ENCODE results near the gene FAM131B.
A peak's percentile ranks its signal among the peaks of the same experiment; 100 is the strongest.

Gene FAM131B

DNA sequence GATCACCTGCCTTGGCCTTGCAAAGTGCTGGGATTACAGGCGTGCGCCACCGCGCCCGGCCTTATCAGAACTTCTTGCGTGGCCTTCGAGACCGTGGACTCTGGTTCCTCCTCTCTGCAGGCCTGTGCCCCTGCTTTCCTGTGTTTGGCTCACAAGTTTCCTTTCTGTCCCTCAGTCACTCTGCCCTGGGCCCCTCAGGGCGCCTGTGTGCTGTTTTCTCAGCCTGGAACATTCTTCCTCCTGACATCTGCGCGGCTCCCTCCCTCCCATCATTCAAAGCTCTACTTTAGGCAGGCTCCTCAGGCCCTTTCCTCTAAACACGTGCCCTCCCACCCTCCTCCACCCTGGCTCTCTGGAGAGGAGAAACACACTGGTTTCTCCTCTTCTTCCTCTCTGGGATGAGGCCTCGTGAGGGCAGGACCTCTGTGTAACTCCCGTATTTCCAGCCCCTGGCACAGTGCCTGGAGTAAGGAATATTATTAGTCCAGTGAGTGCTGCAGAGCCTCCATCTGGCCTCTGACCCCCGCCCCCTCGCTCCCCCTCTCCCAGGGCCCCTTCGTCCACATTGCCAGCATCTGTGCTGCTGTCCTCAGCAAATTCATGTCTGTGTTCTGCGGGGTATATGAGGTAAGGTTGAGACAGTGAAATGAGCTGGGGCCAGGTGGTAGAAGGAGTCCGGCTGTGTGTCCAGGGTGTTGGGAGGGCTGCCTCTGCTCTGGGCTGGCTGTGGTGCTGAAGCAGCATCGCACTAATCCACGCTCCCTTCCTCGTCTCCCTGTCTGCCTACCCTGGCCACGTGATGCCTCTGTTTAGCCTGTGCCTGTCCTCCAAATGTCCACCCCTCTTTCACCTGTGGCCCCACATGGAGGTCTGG, 39.5 kb downstream of the FAM131B start:
- no peak for DNase-seq (ENCODE audit: low read depth in 2 of 2)

DNA sequence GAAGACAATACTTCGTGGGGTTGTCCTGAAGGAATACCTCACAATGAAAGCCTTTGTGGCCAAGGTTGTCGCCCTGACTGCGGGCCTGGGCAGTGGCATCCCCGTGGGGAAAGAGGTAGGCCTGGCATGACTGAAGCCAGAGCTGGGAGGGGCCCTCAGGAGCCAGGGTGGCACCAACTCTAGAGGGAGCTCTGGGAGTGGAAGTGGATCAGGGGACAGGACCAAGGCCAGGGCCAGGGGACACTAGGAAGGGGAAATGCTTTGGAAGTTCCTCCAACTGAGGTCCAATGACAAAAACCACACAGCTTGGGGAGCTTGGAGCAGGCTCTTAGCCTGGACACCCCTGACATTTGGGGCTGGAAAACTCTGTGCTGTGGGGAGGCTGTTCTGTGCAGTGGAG, 40.8 kb downstream of the FAM131B start:
- no peak for DNase-seq (ENCODE audit: low read depth in 2 of 2)

DNA sequence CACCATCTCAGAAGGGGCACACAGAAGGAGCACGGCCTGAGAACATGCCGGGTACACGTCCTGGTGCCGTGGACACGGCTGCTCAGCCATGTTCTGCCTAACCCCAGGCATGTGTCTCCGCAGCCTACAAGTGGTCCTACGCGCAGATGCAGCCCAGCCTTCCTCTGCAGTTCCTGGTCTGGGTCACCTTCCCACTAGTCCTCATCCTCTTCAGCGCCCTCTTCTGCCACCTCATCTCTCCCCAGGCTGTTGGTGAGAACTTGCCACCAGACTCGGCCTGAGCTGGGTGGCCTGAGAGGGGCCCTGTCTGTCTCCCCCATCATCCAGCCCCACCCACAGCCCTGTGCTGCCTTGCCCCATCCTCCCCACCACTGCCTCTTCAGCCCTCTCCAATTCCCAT, 41.3 kb downstream of the FAM131B start:
- no peak for DNase-seq (ENCODE audit: low read depth in 2 of 2)

DNA sequence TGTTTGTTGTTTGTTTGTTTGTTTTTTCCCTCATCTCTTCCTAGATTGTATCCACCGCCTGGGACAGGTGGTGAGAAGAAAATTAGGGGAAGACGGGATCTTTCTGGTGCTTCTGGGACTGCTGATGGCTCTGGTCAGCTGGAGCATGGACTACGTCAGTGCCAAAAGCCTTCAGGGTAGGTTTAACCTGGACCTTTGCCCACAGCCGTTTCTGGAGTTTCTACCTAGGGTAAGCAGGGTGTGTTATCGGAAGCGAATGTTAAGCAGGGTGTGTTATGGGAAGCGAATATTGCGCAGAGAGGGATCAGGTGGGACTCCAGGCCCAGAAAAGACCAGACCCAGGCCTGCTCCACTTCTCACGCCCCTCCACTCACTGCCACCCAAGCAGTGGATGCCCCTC, 41.9 kb downstream of the FAM131B start:
- DNase-seq (ENCODE audit: low read depth in 2 of 2) = no peak

DNA sequence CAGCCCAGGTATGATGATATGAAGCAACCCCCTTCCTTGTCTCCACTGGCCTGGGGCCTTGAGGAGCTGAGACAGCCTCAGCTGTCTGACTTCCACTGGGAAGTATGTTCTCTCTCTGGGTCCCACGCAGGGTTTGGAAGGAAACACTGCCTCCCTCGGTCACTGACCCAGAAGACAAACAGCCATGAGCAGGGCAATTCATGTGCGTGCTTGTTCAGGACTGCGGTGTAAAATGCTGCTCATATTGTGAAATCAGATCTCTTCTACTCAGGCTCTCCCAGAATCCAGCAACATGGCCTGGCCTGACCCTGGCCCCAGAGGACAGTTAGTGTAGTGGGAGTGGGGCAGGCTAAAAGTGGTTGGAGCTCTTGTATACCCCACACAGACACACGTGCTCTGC, 43.9 kb downstream of the FAM131B start:
- DNase-seq (ENCODE audit: low read depth in 2 of 2) = no peak

DNA sequence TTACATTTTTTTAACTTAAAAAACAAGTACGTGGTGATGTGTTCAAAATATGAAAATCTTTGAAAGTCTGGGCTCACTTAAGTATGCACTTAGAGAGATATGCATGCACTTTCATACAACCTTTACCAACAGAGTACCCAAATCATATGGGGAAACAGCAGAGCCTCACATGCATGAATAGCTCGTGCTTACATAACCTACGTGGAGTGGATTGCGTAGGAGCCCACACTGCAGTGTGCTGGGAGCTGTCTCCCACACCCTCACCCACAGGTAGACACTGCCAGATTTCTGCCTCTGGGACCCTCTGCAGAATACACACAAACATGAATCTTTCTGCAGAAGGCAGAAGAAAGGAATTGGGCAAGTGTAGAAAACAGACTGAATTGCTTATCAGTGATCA, 46.0 kb downstream of the FAM131B start:
- DNase-seq (ENCODE audit: low read depth in 2 of 2) = no peak

DNA sequence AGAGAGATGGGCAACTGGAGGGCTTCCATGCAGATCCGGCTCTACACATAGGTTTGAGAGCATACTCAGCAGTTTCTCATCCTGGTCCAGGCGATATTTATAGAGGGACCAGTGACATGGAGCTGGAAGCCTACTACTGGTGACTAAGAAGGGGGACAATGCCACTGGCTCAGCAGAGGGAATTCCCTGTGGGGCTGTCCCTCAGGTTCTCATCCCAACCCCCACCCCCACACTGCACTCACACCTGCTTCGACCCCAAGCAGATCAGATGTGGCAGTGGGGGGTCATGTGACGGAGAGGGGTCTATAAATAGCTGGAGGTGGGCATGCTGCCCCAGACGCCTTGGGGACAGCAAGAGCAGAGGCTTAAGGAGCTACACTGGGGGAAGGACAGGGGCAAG, 46.7 kb downstream of the FAM131B start, which contains the start of gene CLCN1:
Gene CLCN1, plus strand, starts transcription at position 336 of the 400 bp plus-strand sequence. CDS start 102 bp downstream, outside the sequence.
- DNase-seq (ENCODE audit: low read depth in 2 of 2) = no peak

DNA sequence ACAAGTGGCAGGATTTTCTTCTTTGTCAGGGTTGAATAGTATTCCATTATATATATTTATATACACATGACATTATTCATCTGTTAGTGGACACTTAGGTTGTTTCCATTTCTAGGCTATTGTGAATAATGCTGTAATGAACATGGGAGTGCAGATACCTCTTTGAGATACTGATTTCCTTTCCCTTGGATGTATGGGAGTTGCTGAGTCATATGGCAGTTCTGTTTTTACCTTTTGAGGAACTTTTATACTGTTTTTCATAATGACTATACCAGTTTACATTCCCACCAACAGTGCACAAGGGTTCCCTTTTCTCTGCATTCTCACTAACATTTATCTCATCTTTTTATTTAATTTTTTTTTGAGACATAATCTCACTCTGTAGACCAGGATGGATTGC, 48.4 kb downstream of the FAM131B start:
- DNase-seq (ENCODE audit: low read depth in 2 of 2) = no peak

DNA sequence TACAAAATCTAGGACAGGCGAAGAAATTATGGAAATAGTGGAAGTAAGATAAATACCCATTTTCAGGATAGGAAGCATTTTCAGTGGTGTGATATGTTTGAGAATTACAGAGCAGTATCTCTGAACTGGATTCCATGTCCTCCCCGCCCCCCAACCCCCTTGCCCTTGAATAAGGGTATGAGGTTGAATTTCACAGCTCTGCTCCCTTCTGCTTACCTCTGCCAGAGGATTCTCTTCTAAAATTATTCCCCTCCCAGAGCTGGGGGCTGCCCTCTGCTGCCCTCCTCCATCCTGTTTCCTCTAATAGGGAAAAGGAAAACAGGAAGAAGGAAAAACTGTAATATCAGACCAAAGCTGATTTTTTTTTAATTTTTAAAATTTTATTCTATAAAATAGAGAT, 53.9 kb downstream of the FAM131B start:
- no peak for DNase-seq (ENCODE audit: low read depth in 2 of 2)

DNA sequence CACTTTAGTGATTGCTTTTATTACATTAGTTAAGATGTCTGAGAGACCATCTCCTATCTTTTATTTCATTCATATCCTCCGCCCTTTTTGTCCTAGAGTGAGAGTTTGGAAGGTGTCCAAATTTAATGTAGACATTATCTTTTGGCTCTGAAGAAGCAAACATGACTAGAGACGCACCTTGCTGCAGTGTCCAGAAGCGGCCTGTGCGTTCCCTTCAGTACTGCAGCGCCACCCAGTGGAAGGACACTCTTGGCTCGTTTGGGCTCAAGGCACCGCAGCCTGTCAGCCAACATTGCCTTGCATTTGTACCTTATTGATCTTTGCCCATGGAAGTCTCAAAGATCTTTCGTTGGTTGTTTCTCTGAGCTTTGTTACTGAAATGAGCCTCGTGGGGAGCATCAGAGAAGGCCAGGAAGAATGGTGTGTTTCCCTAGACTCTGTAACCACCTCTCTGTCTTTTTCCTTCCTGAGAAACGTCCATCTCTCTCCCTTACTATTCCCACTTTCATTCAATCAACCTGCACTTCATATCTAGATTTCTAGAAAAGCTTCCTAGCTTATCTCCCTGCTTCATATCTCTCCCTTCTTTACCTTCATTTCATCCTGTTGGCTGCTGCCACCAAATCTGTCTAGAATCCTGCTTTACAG, 57.0 kb downstream of the FAM131B start:
- DNase-seq (ENCODE audit: low read depth in 2 of 2) = peak; percentile 47 to 65

DNA sequence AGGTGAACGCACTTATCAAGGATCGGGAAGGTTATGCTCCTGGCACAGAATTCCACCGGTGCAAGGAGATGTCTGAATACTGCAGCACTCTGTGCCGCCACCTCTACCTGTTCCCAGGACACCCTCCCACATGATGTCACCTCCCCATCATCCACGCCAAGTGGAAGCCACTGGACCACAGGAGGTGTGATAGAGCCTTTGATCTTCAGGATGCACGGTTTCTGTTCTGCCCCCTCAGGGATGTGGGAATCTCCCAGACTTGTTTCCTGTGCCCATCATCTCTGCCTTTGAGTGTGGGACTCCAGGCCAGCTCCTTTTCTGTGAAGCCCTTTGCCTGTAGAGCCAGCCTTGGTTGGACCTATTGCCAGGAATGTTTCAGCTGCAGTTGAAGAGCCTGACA, 57.6 kb downstream of the FAM131B start:
- no peak for DNase-seq (ENCODE audit: low read depth in 2 of 2)

DNA sequence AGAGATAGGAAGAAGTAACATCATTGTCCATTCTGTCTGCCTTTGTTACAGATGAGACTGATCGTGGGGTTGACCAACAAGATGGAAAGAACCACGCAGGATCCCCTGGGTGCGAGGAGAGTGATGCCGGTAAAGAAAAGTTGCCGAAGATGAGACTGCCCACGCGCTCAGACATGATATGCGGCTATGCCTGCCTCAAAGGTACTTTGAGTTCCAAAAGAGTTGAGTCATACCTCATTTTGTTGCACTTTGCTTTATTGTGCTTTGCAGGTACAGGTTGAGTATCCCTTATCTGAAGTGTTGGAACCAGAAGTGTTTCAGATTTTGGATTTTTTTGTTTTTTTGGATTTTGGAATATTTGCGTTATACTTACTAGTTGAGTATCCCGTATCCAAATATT, 58.8 kb downstream of the FAM131B start:
- no peak for DNase-seq (ENCODE audit: low read depth in 2 of 2)

All from stimulated activated CD8-positive, alpha-beta memory T cell treated with anti-CD3 and anti-CD28 coated beads, Interleukin-2, amount 100 ng/mL, for 48 hours (primary cell).